Epithelial cell of proximal tubule (primary cell): ENCODE results near the gene GSTK1. TPM values are rescaled to one million over a fixed set of nuclear protein-coding genes. Genes with fewer than 3 reads are reported as not detected.

Experiments
- DNase-seq: peaks from one replicate; pipeline ENCODE4 v3.0.0-alpha.2; 2011; ENCODE audit warnings: low read depth
- H3K4me3 ChIP-seq: 2 replicates; pipeline ENCODE4 v1.5.1; 2011; ENCODE audit warnings: low read depth, mild to moderate bottlenecking, low read length
- CTCF ChIP-seq: conservative IDR thresholded peaks from 2 replicates; pipeline ENCODE4 v1.5.1; 2012; ENCODE audit warnings: low read depth, mild to moderate bottlenecking, low read length
- total RNA-seq: library from RNA; depleted of rRNA; stranded (reverse); fragments of >200 nt; gene quantifications from 2 replicates; pipeline ENCODE4 v1.2.3, GENCODE V29; 2015

Gene GSTK1
- total RNA-seq, 1 donor from 2014 or later: 95.1 TPM

DNA sequence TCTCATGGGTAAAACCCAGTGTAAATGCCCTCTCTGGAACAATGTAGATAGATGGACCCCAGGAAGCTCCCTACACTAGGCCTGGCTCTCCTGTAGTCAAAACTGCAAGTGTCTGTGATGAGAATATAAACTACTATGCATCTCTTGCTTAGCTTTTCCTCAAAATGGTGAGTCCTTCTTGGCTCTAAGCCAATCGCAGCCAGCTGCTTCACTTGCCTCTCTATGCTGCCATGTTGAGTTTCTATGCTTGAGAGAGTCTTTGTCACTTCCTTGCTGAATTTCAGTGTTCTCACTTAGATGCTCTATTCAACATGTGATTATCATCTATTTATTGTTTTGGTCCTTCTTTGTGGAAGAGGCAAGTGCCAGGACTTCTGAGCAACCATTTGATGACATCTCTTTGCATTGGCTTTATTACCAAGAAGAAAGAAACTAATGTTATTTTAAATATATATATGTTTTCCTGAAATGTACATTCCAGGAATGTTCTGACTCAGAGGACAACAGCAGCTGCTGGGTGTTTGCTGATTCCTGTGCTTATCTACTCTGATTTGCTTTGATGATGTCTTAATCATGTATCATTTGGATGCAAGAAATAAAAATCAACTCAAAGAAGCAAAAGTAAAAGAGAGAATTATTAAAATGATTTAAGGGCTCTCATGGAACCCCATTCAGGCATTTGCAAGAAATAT, 24.8 kb upstream of the GSTK1 start:
- no peak overlapping the region for H3K4me3 ChIP-seq
- DNase-seq: no peak
- TF ChIP-seq CTCF: no peak

DNA sequence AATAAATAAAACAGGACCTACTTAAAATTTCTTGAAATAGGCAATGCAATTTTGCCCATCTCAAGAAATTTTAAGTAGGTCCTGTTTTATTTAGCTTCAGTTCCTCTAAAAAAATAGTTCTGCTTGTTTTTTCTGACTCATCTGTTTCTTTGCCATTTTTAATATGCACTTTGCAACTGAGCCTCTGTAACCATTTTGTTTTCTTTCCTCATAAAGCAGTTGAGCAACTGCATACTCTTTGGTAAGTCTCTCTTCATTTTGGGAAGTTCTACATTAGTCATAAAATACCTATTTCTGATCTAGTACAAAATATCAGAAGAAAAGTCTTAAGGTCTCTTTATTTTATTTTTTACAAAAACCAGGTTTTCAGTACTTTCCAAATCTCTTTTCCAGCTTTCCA, 23.4 kb upstream of the GSTK1 start:
- no peak for TF ChIP-seq CTCF
- no peak overlapping the region for H3K4me3 ChIP-seq
- no peak for DNase-seq

GRCh38 chr7:143240291-143241168, 22.7 kb upstream of the GSTK1 start:
- peak; percentile 44 for DNase-seq
- TF ChIP-seq CTCF: peak; percentile 99
- no peak overlapping the region for H3K4me3 ChIP-seq

GRCh38 chr7:143242306-143242705, 20.9 kb upstream of the GSTK1 start:
- no peak for DNase-seq
- H3K4me3 ChIP-seq: no peak overlapping the region
- no peak for TF ChIP-seq CTCF

DNA sequence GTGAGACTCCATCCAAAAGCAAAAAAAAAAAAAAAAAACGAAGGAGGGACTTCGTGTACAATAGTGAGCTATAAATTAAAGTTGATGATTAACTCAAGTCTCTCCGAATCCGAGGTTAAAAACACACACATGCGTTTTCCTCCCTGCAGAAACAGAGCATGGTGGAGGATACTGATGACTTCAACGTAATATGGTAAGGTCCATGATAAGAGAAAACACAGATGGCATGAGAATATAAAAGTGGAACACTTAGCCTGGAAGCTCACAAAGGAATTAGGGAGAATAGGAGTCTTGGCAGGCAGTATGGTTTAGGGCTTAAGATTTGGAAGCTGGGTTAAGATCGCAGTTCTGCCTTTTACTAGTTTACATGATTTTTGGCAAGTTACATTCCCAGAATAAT, 20.1 kb upstream of the GSTK1 start:
- TF ChIP-seq CTCF: no peak
- H3K4me3 ChIP-seq: no peak overlapping the region
- no peak for DNase-seq

- no peak for DNase-seq
- no peak for TF ChIP-seq CTCF
- H3K4me3 ChIP-seq: no peak overlapping the region
Observed at GRCh38 chr7:143243614-143244013, 19.6 kb upstream of the GSTK1 start.
